ENCODE results near the gene PDLIM5.

Gene PDLIM5

DNA sequence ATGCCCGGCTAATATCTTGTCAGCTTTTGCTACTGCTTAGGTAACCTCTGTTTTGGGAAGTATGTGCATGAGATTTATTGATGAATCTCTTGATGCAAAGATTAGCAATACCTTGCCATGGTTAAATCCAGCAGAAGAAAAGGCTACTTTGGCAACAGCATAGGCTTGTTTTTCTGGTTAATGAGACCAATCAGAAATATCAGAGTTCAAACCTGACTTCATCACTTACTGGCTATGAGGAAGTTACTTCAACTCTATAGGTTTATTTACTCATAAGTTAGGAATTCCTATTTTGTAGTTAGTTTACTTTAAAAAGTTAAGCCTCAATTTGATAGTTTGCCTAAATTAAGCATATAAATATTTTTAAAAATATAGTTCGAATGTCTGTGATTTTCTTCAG is 93.1 kb downstream of the PDLIM5 start (continued):
- TF ChIP-seq, protein P1, sequence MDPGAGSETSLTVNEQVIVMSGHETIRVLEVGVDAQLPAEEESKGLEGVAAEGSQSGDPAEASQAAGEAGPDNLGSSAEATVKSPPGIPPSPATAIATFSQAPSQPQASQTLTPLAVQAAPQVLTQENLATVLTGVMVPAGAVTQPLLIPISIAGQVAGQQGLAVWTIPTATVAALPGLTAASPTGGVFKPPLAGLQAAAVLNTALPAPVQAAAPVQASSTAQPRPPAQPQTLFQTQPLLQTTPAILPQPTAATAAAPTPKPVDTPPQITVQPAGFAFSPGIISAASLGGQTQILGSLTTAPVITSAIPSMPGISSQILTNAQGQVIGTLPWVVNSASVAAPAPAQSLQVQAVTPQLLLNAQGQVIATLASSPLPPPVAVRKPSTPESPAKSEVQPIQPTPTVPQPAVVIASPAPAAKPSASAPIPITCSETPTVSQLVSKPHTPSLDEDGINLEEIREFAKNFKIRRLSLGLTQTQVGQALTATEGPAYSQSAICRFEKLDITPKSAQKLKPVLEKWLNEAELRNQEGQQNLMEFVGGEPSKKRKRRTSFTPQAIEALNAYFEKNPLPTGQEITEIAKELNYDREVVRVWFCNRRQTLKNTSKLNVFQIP (CRISPR knock-in tag; IDR thresholded peaks at IDR 0.05; ENCODE audit: borderline replicate concordance, low read depth): no peak
- TF ChIP-seq, protein P2, sequence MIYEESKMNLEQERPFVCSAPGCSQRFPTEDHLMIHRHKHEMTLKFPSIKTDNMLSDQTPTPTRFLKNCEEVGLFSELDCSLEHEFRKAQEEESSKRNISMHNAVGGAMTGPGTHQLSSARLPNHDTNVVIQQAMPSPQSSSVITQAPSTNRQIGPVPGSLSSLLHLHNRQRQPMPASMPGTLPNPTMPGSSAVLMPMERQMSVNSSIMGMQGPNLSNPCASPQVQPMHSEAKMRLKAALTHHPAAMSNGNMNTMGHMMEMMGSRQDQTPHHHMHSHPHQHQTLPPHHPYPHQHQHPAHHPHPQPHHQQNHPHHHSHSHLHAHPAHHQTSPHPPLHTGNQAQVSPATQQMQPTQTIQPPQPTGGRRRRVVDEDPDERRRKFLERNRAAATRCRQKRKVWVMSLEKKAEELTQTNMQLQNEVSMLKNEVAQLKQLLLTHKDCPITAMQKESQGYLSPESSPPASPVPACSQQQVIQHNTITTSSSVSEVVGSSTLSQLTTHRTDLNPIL (CRISPR knock-in tag; IDR thresholded peaks at IDR 0.05; ENCODE audit: low read depth): no peak
- TF ChIP-seq PPARA (CRISPR knock-in tag; IDR thresholded peaks at IDR 0.05; ENCODE audit: borderline replicate concordance): no peak
- TF ChIP-seq, protein P3, sequence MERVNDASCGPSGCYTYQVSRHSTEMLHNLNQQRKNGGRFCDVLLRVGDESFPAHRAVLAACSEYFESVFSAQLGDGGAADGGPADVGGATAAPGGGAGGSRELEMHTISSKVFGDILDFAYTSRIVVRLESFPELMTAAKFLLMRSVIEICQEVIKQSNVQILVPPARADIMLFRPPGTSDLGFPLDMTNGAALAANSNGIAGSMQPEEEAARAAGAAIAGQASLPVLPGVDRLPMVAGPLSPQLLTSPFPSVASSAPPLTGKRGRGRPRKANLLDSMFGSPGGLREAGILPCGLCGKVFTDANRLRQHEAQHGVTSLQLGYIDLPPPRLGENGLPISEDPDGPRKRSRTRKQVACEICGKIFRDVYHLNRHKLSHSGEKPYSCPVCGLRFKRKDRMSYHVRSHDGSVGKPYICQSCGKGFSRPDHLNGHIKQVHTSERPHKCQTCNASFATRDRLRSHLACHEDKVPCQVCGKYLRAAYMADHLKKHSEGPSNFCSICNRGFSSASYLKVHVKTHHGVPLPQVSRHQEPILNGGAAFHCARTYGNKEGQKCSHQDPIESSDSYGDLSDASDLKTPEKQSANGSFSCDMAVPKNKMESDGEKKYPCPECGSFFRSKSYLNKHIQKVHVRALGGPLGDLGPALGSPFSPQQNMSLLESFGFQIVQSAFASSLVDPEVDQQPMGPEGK (CRISPR knock-in tag; IDR thresholded peaks at IDR 0.05; ENCODE audit: borderline replicate concordance): no peak
- TF ChIP-seq ISL1 (CRISPR knock-in tag; IDR thresholded peaks at IDR 0.05): no peak

DNA sequence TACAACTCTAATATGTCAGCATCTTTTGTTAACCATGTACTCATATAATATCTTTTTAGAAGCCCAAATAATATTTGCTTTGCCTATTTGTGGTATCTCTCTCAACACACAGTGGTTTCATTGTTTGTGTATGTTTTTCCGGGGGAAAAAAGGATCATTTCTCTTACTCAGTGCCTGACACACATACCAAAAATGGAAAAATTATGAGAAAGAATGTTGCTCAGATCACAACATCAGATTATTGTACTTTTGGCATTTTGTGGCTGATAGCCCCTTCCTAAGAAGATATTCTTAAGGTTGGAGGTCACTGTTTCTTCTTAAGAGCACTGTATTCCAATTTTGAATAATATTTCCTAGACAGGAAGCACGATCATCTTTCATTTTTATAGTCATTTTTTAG is 93.6 kb downstream of the PDLIM5 start:
- TF ChIP-seq ZNF70 (CRISPR knock-in tag; IDR thresholded peaks at IDR 0.05) (no peak), OSR1 (CRISPR knock-in tag; IDR thresholded peaks at IDR 0.05) (no peak), GLIS3 (CRISPR knock-in tag; IDR thresholded peaks at IDR 0.05) (no peak), TCF4 (CRISPR knock-in tag; IDR thresholded peaks at IDR 0.05; ENCODE audit: borderline replicate concordance) (no peak), ZNF565 (CRISPR knock-in tag; conservative IDR thresholded peaks at IDR 0.05; ENCODE audit: low read depth) (no peak), BACH2 (CRISPR knock-in tag; IDR thresholded peaks at IDR 0.05; ENCODE audit: borderline replicate concordance) (no peak), CSDC2 (CRISPR knock-in tag; IDR thresholded peaks at IDR 0.05) (no peak), ZFP3 (CRISPR knock-in tag; IDR thresholded peaks at IDR 0.05) (0 out of 2 replicates have a peak, but pooled peaks have one; percentile 23), ISL1 (CRISPR knock-in tag; IDR thresholded peaks at IDR 0.05) (peak; percentile 72), ARNTL (CRISPR knock-in tag; IDR thresholded peaks at IDR 0.05; ENCODE audit: borderline replicate concordance, low read depth) (no peak), SNAI2 (CRISPR knock-in tag; IDR thresholded peaks at IDR 0.05) (no peak), ZFP30 (CRISPR knock-in tag; IDR thresholded peaks at IDR 0.05) (no peak), PPARA (CRISPR knock-in tag; IDR thresholded peaks at IDR 0.05; ENCODE audit: borderline replicate concordance) (no peak), ZC3H10 (CRISPR knock-in tag; IDR thresholded peaks at IDR 0.05) (no peak), TOX (CRISPR knock-in tag; IDR thresholded peaks at IDR 0.05; ENCODE audit: borderline replicate concordance) (no peak)
- TF ChIP-seq, protein P4, sequence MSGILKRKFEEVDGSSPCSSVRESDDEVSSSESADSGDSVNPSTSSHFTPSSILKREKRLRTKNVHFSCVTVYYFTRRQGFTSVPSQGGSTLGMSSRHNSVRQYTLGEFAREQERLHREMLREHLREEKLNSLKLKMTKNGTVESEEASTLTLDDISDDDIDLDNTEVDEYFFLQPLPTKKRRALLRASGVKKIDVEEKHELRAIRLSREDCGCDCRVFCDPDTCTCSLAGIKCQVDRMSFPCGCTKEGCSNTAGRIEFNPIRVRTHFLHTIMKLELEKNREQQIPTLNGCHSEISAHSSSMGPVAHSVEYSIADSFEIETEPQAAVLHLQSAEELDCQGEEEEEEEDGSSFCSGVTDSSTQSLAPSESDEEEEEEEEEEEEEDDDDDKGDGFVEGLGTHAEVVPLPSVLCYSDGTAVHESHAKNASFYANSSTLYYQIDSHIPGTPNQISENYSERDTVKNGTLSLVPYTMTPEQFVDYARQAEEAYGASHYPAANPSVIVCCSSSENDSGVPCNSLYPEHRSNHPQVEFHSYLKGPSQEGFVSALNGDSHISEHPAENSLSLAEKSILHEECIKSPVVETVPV (CRISPR knock-in tag; IDR thresholded peaks at IDR 0.05): no peak
- TF ChIP-seq, protein P2 (CRISPR knock-in tag; IDR thresholded peaks at IDR 0.05; ENCODE audit: low read depth): no peak
- ATAC-seq: peak; percentile 76

DNA sequence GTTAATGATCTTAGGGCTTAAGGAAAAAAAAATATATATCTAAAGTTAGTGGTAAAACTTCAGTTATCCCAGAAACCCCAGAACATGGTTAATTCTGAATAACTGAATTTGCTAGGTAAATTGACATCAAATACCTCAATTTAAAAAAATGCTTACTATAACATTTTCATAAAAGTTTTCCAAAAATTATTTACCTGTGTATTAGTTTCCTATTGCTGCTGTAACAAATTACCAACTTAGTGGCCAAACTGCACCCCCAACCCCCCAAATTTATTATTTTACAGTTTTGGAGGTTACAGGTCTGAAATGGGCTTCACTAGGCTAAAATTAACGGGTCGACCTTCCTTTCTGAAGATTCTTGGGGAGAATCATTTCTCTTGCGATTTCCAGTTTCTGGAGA is 95.2 kb downstream of the PDLIM5 start:
- TF ChIP-seq ISL1 (CRISPR knock-in tag; IDR thresholded peaks at IDR 0.05) (no peak), ZFP3 (CRISPR knock-in tag; IDR thresholded peaks at IDR 0.05) (no peak), CSDC2 (CRISPR knock-in tag; IDR thresholded peaks at IDR 0.05) (no peak), ZFP30 (CRISPR knock-in tag; IDR thresholded peaks at IDR 0.05) (no peak), ZC3H10 (CRISPR knock-in tag; IDR thresholded peaks at IDR 0.05) (no peak), GLIS3 (CRISPR knock-in tag; IDR thresholded peaks at IDR 0.05) (no peak), TOX (CRISPR knock-in tag; IDR thresholded peaks at IDR 0.05; ENCODE audit: borderline replicate concordance) (no peak), ESRRG (CRISPR knock-in tag; IDR thresholded peaks at IDR 0.05) (no peak), ZNF8 (CRISPR knock-in tag; IDR thresholded peaks at IDR 0.05) (no peak), ZNF565 (CRISPR knock-in tag; conservative IDR thresholded peaks at IDR 0.05; ENCODE audit: low read depth) (no peak)
- TF ChIP-seq, protein P1 (CRISPR knock-in tag; IDR thresholded peaks at IDR 0.05; ENCODE audit: borderline replicate concordance, low read depth): no peak
- TF ChIP-seq, protein P3 (CRISPR knock-in tag; IDR thresholded peaks at IDR 0.05; ENCODE audit: borderline replicate concordance): no peak
- TF ChIP-seq, protein P2 (CRISPR knock-in tag; IDR thresholded peaks at IDR 0.05; ENCODE audit: low read depth): no peak
- ATAC-seq: no peak

Measured in SK-N-SH treated with all-trans-retinoic acid at 6 μM for 48 hours (cell line).